ENCODE data around the gene SVOP. TPM values are rescaled to one million over a fixed set of nuclear protein-coding genes. Genes with fewer than 3 reads are reported as not detected.

The SVOP gene
- total RNA-seq, 1 experiment from 2014 or later, result 0.47 TPM

DNA sequence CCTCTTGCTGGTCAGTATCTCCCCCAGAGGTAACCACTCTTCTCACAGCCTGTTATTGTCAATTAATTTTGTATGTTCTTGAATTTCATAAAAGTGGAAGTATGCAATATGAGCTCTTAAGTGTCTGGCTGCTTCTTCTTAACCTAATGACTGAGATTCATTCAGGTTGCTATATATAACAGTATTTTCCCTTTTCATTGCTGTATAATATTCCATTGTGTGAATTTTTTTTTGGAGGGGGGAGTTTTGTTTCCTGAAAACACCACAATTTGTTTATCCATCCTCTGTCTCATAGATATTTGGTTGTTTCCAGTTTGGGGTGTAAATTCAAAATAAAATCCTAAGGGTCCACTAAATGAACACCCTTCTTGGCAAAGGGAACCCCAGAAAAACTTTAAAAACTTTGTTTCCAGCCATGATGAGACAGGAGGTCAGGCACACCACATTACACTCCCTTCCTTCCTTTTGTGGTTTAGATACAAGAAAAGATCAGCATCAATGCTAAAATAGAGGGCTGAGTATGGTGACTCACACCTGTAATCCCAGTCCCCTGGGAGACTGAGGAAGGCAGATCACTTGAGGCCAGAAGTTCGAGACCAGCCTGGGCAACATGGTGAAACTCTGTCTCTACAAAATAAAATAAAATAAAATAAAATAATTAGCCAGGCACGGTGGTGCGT is 145.0 kb downstream of the SVOP start:
- TF ChIP-seq EGR1 (IDR thresholded peaks at IDR 0.05; ENCODE audit: low read depth) (no peak), EZH2 (IDR thresholded peaks at IDR 0.05) (no peak), ELF1 (IDR thresholded peaks at IDR 0.05; ENCODE audit: borderline replicate concordance, low read depth) (no peak), CBX3 (IDR thresholded peaks at IDR 0.05; ENCODE audit: low read depth) (no peak), CEBPB (IDR thresholded peaks at IDR 0.05; ENCODE audit: low read depth) (no peak), RAD21 (IDR thresholded peaks at IDR 0.05; ENCODE audit: low read depth) (no peak), ZFX (IDR thresholded peaks at IDR 0.05) (no peak), FOSL1 (IDR thresholded peaks at IDR 0.05; ENCODE audit: low read depth) (no peak), ZNF274 (IDR thresholded peaks at IDR 0.05; ENCODE audit: low read depth, low read length) (no peak), POLR2A (IDR thresholded peaks at IDR 0.05; ENCODE audit: borderline replicate concordance, extremely low read depth, insufficient read depth, insufficient read length) (no peak), POLR2AphosphoS5 (IDR thresholded peaks at IDR 0.05; ENCODE audit: low read depth, low read length) (no peak), SRF (IDR thresholded peaks at IDR 0.05; ENCODE audit: low read depth) (no peak), SP1 (IDR thresholded peaks at IDR 0.05; ENCODE audit: low read depth) (no peak), SIN3A (IDR thresholded peaks at IDR 0.05; ENCODE audit: low read depth) (no peak), YY1 (IDR thresholded peaks at IDR 0.05; ENCODE audit: extremely low read depth, insufficient replicate concordance, low read depth, low read length) (no peak), JUND (IDR thresholded peaks at IDR 0.05) (no peak)
- TF ChIP-seq, protein P1, sequence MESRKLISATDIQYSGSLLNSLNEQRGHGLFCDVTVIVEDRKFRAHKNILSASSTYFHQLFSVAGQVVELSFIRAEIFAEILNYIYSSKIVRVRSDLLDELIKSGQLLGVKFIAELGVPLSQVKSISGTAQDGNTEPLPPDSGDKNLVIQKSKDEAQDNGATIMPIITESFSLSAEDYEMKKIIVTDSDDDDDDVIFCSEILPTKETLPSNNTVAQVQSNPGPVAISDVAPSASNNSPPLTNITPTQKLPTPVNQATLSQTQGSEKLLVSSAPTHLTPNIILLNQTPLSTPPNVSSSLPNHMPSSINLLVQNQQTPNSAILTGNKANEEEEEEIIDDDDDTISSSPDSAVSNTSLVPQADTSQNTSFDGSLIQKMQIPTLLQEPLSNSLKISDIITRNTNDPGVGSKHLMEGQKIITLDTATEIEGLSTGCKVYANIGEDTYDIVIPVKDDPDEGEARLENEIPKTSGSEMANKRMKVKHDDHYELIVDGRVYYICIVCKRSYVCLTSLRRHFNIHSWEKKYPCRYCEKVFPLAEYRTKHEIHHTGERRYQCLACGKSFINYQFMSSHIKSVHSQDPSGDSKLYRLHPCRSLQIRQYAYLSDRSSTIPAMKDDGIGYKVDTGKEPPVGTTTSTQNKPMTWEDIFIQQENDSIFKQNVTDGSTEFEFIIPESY (IDR thresholded peaks at IDR 0.05; ENCODE audit: extremely low read depth, insufficient replicate concordance, low read length), result no peak
- TF ChIP-seq, protein P2, sequence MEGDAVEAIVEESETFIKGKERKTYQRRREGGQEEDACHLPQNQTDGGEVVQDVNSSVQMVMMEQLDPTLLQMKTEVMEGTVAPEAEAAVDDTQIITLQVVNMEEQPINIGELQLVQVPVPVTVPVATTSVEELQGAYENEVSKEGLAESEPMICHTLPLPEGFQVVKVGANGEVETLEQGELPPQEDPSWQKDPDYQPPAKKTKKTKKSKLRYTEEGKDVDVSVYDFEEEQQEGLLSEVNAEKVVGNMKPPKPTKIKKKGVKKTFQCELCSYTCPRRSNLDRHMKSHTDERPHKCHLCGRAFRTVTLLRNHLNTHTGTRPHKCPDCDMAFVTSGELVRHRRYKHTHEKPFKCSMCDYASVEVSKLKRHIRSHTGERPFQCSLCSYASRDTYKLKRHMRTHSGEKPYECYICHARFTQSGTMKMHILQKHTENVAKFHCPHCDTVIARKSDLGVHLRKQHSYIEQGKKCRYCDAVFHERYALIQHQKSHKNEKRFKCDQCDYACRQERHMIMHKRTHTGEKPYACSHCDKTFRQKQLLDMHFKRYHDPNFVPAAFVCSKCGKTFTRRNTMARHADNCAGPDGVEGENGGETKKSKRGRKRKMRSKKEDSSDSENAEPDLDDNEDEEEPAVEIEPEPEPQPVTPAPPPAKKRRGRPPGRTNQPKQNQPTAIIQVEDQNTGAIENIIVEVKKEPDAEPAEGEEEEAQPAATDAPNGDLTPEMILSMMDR (IDR thresholded peaks at IDR 0.05 in 2 of 3, conservative IDR thresholded peaks at IDR 0.05 in 1 of 3; ENCODE audit: borderline replicate concordance in 1 of 3, insufficient read depth in 1 of 3, low read depth in 2 of 3, low read length in 2 of 3), result no peak
- TF ChIP-seq, protein P3, sequence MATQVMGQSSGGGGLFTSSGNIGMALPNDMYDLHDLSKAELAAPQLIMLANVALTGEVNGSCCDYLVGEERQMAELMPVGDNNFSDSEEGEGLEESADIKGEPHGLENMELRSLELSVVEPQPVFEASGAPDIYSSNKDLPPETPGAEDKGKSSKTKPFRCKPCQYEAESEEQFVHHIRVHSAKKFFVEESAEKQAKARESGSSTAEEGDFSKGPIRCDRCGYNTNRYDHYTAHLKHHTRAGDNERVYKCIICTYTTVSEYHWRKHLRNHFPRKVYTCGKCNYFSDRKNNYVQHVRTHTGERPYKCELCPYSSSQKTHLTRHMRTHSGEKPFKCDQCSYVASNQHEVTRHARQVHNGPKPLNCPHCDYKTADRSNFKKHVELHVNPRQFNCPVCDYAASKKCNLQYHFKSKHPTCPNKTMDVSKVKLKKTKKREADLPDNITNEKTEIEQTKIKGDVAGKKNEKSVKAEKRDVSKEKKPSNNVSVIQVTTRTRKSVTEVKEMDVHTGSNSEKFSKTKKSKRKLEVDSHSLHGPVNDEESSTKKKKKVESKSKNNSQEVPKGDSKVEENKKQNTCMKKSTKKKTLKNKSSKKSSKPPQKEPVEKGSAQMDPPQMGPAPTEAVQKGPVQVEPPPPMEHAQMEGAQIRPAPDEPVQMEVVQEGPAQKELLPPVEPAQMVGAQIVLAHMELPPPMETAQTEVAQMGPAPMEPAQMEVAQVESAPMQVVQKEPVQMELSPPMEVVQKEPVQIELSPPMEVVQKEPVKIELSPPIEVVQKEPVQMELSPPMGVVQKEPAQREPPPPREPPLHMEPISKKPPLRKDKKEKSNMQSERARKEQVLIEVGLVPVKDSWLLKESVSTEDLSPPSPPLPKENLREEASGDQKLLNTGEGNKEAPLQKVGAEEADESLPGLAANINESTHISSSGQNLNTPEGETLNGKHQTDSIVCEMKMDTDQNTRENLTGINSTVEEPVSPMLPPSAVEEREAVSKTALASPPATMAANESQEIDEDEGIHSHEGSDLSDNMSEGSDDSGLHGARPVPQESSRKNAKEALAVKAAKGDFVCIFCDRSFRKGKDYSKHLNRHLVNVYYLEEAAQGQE (IDR thresholded peaks at IDR 0.05; ENCODE audit: low read depth), result no peak
- TF ChIP-seq, protein P4, sequence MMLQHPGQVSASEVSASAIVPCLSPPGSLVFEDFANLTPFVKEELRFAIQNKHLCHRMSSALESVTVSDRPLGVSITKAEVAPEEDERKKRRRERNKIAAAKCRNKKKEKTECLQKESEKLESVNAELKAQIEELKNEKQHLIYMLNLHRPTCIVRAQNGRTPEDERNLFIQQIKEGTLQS (IDR thresholded peaks at IDR 0.05), result no peak
- Histone ChIP-seq H3K9me3 (ENCODE audit: control insufficient read depth in 1 of 2, insufficient read depth in 1 of 2, low read depth in 1 of 2, low read length in 2 of 2) (no peaks in the 10 kb centered on the region), H3K4me1 (ENCODE audit: control insufficient read depth in 1 of 2, insufficient read depth in 2 of 2, low read length in 2 of 2) (no peaks in the 10 kb centered on the region), H3K79me2 (ENCODE audit: insufficient read depth, low read length) (no peaks in the 10 kb centered on the region), H2AFZ (ENCODE audit: low read depth, low read length, poor library complexity, severe bottlenecking) (no peak overlapping the region), H4K20me1 (ENCODE audit: insufficient read depth) (no peaks in the 10 kb centered on the region), H3K4me3 (replicated peaks in 1 of 2; ENCODE audit: low read depth in 1 of 2, low read length in 2 of 2) (no peak overlapping the region), H3K27ac (ENCODE audit: low read depth, low read length) (no peak overlapping the region), H3K9me2 (ENCODE audit: insufficient read depth) (no peaks in the 10 kb centered on the region), H3K9ac (ENCODE audit: low read length) (no peak overlapping the region), H3K4me2 (ENCODE audit: low read length) (no peak overlapping the region), H3K36me3 (ENCODE audit: control insufficient read depth in 1 of 2, insufficient read depth in 2 of 2, low read length in 2 of 2) (no peaks in the 10 kb centered on the region), H3K27me3 (ENCODE audit: insufficient read depth, low read length) (no peaks in the 10 kb centered on the region)
- ChIA-PET CTCF (no interaction called here), POLR2A (no interaction called here), RAD21 (ENCODE audit: low non-redundant PET in 1 of 2, low total read pairs in 2 of 2, uncharacterized antibody in 2 of 2, unreplicated experiment in 2 of 2) (no interaction called here)
- ATAC-seq, result no peak
- intact Hi-C loops (cut with micrococcal nuclease), result no loop called here
- no peak for DNase-seq (ENCODE audit: low read depth, low spot score)
- no TSS peak for BruUV-seq (replicated peaks)

Data from HCT116 (cell line).